Stimulated activated CD8-positive, alpha-beta memory T cell treated with anti-CD3 and anti-CD28 coated beads, Interleukin-15, amount 100 ng/mL, for 48 hours (primary cell): ENCODE data around the gene PCYT1A.
"Not testable (repeated sequence)": the region's sequence is repeated elsewhere in the genome, so short reads cannot be mapped to it uniquely, and the experiment has no call there.

ENCODE experiments used
- DNase-seq, 2 donors: peaks; one replicate each; pipeline ENCODE4 v3.0.0-alpha.2; 2020; ENCODE audit warnings: low read depth in 2 of 2

Gene PCYT1A

GRCh38 chr3:196214783-196215441, 72.6 kb downstream of the PCYT1A start:
- no peak for DNase-seq

GRCh38 chr3:196210673-196211556, 76.6 kb downstream of the PCYT1A start, which contains the start of gene ZDHHC19:
Gene ZDHHC19, minus strand, starts transcription at chr3:196211400. Its CDS starts 85 bp downstream, at chr3:196211315.
- no peak for DNase-seq

- DNase-seq, result not testable (repeated sequence)
These were observed 77.4 kb downstream of the PCYT1A start for GRCh38 chr3:196209944-196210672.

GRCh38 chr3:196208942-196209695, 78.4 kb downstream of the PCYT1A start:
- no peak for DNase-seq

GRCh38 chr3:196207833-196208607, 79.5 kb downstream of the PCYT1A start:
- peak; percentile 34 to 56 for DNase-seq

- DNase-seq, result no peak
These were observed 80.2 kb downstream of the PCYT1A start for GRCh38 chr3:196207159-196207832.

- DNase-seq, result not testable (repeated sequence)
These were observed 81.9 kb downstream of the PCYT1A start for GRCh38 chr3:196205442-196206205.

GRCh38 chr3:196203846-196204245, 83.7 kb downstream of the PCYT1A start:
- DNase-seq, result no peak

- no peak for DNase-seq
These were observed 85.0 kb downstream of the PCYT1A start for GRCh38 chr3:196202516-196202970.

- no peak for DNase-seq
These were observed 88.5 kb downstream of the PCYT1A start for GRCh38 chr3:196198771-196199753.

GRCh38 chr3:196198081-196198675, 89.3 kb downstream of the PCYT1A start:
- DNase-seq, result no peak

- DNase-seq, result no peak
These were observed 90.0 kb downstream of the PCYT1A start for GRCh38 chr3:196197524-196197923.

- DNase-seq, result no peak
These were observed 91.8 kb downstream of the PCYT1A start for GRCh38 chr3:196195664-196196265.

- no peak for DNase-seq
These were observed 93.0 kb downstream of the PCYT1A start for GRCh38 chr3:196194542-196194915.

- no peak for DNase-seq
These were observed 93.6 kb downstream of the PCYT1A start for GRCh38 chr3:196193736-196194541.

GRCh38 chr3:196193133-196193735, 94.3 kb downstream of the PCYT1A start:
- no peak for DNase-seq
